ENCODE results near the gene SLC25A43.

SLC25A43 gene

GRCh38 chrX:119411959-119412358 is 12.8 kb downstream of the SLC25A43 start:
- TF ChIP-seq POLR2AphosphoS5 (IDR thresholded peaks at IDR 0.05; ENCODE audit: low read depth, low read length) (no peak), FOXP2 (optimal IDR thresholded peaks at IDR 0.05; ENCODE audit: borderline replicate concordance, extremely low read depth, extremely low read length, insufficient read depth) (no peak), SIN3A (IDR thresholded peaks at IDR 0.05; ENCODE audit: borderline replicate concordance, insufficient read depth, low read length) (no peak), REST (IDR thresholded peaks at IDR 0.05; ENCODE audit: insufficient read depth in 1 of 2, low read depth in 2 of 2, low read length in 2 of 2) (no peak), TAF1 (IDR thresholded peaks at IDR 0.05; ENCODE audit: borderline replicate concordance, insufficient read depth, low read length) (no peak)

- no peak for TF ChIP-seq FOXP2 (optimal IDR thresholded peaks at IDR 0.05; ENCODE audit: borderline replicate concordance, extremely low read depth, extremely low read length, insufficient read depth)
- no peak for TF ChIP-seq POLR2AphosphoS5 (IDR thresholded peaks at IDR 0.05; ENCODE audit: low read depth, low read length)
- TF ChIP-seq TAF1 (IDR thresholded peaks at IDR 0.05; ENCODE audit: borderline replicate concordance, insufficient read depth, low read length), result no peak
- TF ChIP-seq SIN3A (IDR thresholded peaks at IDR 0.05; ENCODE audit: borderline replicate concordance, insufficient read depth, low read length), result no peak
- TF ChIP-seq REST (IDR thresholded peaks at IDR 0.05; ENCODE audit: insufficient read depth in 1 of 2, low read depth in 2 of 2, low read length in 2 of 2), result no peak
Measured at GRCh38 chrX:119417376-119417775, 18.2 kb downstream of the SLC25A43 start.

- TF ChIP-seq TAF1 (IDR thresholded peaks at IDR 0.05; ENCODE audit: borderline replicate concordance, insufficient read depth, low read length) (no peak), POLR2AphosphoS5 (IDR thresholded peaks at IDR 0.05; ENCODE audit: low read depth, low read length) (no peak), REST (IDR thresholded peaks at IDR 0.05; ENCODE audit: insufficient read depth in 1 of 2, low read depth in 2 of 2, low read length in 2 of 2) (no peak), FOXP2 (optimal IDR thresholded peaks at IDR 0.05; ENCODE audit: borderline replicate concordance, extremely low read depth, extremely low read length, insufficient read depth) (no peak), SIN3A (IDR thresholded peaks at IDR 0.05; ENCODE audit: borderline replicate concordance, insufficient read depth, low read length) (no peak)
Measured at GRCh38 chrX:119417842-119418241, 18.7 kb downstream of the SLC25A43 start.

GRCh38 chrX:119419146-119419545 is 20.0 kb downstream of the SLC25A43 start:
- no peak for TF ChIP-seq FOXP2 (optimal IDR thresholded peaks at IDR 0.05; ENCODE audit: borderline replicate concordance, extremely low read depth, extremely low read length, insufficient read depth)
- no peak for TF ChIP-seq REST (IDR thresholded peaks at IDR 0.05; ENCODE audit: insufficient read depth in 1 of 2, low read depth in 2 of 2, low read length in 2 of 2)
- TF ChIP-seq SIN3A (IDR thresholded peaks at IDR 0.05; ENCODE audit: borderline replicate concordance, insufficient read depth, low read length), result no peak
- TF ChIP-seq TAF1 (IDR thresholded peaks at IDR 0.05; ENCODE audit: borderline replicate concordance, insufficient read depth, low read length), result no peak

GRCh38 chrX:119419898-119420297 is 20.8 kb downstream of the SLC25A43 start:
- no peak for TF ChIP-seq REST (IDR thresholded peaks at IDR 0.05; ENCODE audit: insufficient read depth in 1 of 2, low read depth in 2 of 2, low read length in 2 of 2)
- no peak for TF ChIP-seq SIN3A (IDR thresholded peaks at IDR 0.05; ENCODE audit: borderline replicate concordance, insufficient read depth, low read length)
- no peak for TF ChIP-seq FOXP2 (optimal IDR thresholded peaks at IDR 0.05; ENCODE audit: borderline replicate concordance, extremely low read depth, extremely low read length, insufficient read depth)
- no peak for TF ChIP-seq POLR2AphosphoS5 (IDR thresholded peaks at IDR 0.05; ENCODE audit: low read depth, low read length)
- no peak for TF ChIP-seq TAF1 (IDR thresholded peaks at IDR 0.05; ENCODE audit: borderline replicate concordance, insufficient read depth, low read length)
